Fibroblast of skin of abdomen (primary cell): ENCODE results near the gene SRSF7.
A peak's percentile ranks its signal among the peaks of the same experiment; 100 is the strongest.
"Not testable (repeated sequence)": the region's sequence is repeated elsewhere in the genome, so short reads cannot be mapped to it uniquely, and the experiment has no call there.

Source experiments
- DNase-seq: peaks from one replicate; pipeline ENCODE4 v3.0.0-alpha.2; 2013

The SRSF7 gene

GRCh38 chr2:38731684-38732221 lies 19.4 kb downstream of the SRSF7 start:
- DNase-seq: no peak

GRCh38 chr2:38731090-38731489 lies 20.1 kb downstream of the SRSF7 start:
- no peak for DNase-seq

GRCh38 chr2:38728694-38729093 lies 22.5 kb downstream of the SRSF7 start:
- DNase-seq: no peak

- no peak for DNase-seq
Observed at GRCh38 chr2:38727661-38728060, 23.5 kb downstream of the SRSF7 start.

- no peak for DNase-seq
Observed at GRCh38 chr2:38723173-38723572, 28.0 kb downstream of the SRSF7 start.

DNA sequence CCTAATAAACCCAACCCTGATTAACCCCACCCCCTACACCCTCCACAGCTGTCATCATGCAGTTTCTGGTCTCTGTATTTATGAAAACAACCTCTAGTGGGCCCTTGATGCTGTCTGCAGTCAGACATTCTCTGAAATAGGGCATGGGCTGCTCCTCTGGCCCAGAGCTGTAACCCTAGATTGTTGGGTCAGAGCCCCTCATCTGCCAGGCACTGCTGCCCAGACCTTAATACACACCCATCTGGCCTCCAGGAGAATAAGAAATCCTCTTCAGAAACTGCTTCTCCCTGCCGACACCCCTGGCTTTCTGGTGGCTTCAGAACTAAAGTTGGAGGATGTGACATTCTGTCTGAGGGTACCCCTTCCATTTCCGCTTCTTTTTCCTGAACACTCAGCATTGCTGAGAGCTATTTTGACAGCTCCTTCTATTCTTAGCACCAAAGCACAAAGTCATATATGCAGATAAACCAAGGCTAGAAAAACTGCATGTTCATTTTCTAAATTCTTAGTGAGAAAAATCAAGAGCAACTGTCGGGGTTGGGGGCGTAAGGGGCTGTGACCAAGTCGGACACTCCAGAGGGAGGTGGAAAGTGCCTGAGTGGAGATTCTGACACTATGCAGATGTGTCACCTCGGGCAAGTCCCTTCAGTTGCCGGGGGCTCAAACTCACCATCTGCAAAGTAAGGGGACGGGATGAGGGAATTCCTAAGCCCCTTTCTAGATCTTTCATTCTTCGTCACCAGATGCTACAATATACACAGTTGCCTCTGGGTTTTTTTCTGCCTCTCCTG lies 28.7 kb downstream of the SRSF7 start:
- no peak for DNase-seq

DNA sequence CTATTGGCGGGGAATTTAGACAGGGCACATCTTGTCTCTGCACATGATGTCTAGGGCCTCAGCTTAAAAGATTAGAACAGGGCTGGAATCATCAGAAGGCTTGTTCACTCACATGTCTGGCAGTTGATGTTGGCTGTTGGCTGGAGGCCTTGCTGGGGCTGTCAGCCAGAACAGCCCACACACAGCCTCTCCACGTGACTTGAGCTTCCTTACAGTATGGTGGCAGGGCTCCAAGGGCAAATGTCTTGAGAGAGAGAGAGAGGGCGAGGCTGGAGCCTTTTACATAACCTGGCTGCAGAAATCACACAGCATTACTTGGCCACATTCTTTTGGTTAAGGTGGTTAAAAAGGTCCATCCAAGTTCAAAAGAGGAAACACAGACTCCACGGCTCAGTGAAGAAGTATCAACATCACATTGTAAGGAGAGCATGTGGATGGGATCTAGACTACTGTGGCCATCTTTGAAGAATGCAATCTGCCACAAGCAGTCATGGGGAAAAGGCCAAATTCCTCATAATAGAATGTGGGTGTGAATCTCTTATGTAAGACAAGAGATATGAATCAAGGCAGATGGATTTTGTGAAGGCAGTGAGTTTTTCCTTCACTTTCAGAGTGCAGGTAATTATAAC lies 30.4 kb downstream of the SRSF7 start:
- peak; percentile 97 for DNase-seq

- no peak for DNase-seq
Observed at GRCh38 chr2:38719706-38720105, 31.5 kb downstream of the SRSF7 start.

DNA sequence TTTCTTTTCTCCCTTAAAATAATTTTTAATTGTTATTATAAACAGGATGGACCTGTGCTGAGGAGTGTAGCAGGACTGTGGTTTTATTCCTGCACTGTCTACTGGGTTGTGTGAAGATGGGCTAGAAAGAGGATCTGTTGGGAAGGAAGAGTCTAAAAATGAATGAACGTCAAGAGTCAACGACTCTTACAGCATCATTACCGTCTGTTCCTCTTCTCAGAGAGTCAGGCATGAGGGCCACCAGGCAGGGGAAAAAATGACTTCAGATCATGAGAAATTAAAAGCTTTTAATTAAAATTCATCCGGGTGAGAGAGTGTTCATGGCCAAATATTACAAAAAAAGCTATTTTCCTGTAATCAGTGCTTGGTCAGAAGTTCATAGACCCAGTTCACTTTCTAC lies 32.6 kb downstream of the SRSF7 start:
- DNase-seq: no peak

- peak; percentile 87 for DNase-seq
Observed at GRCh38 chr2:38716185-38716584, 35.0 kb downstream of the SRSF7 start.

GRCh38 chr2:38714941-38715340 lies 36.2 kb downstream of the SRSF7 start:
- not testable (repeated sequence) for DNase-seq

- no peak for DNase-seq
Observed at GRCh38 chr2:38713338-38713737, 37.8 kb downstream of the SRSF7 start.

DNA sequence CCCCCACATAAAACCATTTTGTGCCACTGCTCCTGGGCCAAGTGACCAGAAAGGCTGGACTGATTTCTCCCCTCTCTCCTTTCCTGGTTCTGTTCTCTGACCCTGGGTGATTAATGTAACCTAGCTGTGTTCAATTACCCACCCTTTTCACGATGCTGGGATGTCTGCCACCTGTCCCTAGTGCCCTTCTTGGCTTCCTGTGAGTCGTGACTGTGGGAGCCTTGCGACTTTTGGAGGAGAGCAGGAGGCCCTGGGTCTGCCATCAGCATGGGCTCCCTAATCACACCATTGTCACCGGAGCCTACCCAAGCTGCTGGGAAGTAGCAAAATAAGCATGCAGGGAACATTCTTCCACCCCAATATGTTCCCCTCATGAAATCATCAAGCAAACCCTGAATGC lies 38.3 kb downstream of the SRSF7 start:
- DNase-seq: no peak

GRCh38 chr2:38712413-38712812 lies 38.7 kb downstream of the SRSF7 start:
- no peak for DNase-seq

DNA sequence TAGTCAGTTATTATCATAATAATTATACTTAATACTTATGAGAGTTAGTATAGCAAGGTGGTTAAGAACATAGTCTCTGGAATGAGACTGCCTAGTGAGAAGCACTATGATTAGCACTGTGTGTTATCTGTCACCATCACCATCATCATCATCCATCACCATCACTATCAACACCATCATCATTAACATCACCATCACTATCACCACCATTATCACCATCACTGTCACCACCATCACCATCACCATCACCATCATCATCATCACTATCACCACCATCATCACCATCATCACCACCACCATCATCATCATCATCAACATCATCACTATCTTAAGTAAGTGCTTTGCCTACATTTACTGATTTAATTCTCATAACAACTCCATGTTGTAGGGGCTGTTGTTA lies 39.6 kb downstream of the SRSF7 start:
- DNase-seq: no peak

GRCh38 chr2:38709567-38710194 lies 41.5 kb downstream of the SRSF7 start:
- no peak for DNase-seq

- DNase-seq: no peak
Observed at GRCh38 chr2:38708900-38709566, 42.1 kb downstream of the SRSF7 start.

DNA sequence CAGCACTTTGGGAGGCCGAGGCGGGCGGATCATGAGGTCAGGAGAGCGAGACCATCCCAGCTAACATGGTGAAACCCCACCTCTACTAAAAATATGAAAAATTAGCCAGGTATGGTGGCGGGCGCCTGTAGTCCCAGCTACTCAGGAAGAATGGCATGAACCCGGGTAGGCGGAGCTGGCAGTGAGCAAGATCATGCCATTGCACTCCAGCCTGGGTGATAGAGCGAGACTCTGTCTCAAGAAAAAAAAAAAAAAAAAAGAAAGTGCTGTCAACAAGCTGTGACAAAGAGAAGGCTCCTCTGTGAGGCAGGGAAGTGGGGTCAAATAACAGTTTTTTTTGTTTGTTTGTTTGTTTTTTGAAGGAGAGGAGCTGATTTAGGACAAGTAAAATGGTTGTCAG lies 42.7 kb downstream of the SRSF7 start:
- DNase-seq: not testable (repeated sequence)

DNA sequence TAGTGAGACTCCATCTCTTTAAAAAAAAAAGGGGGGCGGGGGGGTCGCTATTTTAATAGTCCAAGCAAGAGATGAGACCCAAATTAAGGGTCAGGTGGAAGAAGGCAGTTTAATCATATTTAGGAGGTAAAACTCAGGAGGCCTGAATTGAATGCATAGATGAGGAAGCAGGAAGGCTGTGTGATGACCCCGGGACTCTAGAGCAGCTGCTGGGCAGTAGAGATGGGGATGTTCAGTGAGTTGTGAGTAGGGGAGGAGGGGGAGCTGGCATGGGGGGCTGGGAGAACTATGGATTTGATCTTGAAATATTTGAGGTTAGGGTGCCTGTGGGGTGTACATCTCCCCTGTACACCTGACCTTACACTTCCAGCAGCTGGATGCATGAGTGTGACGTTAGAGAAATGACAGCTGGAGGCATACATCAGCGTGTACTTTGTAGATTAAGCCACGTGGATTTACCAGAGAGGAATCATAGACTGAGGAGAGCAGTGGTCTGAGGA lies 44.3 kb downstream of the SRSF7 start:
- DNase-seq: no peak

GRCh38 chr2:38704664-38705063 lies 46.5 kb downstream of the SRSF7 start:
- DNase-seq: no peak

DNA sequence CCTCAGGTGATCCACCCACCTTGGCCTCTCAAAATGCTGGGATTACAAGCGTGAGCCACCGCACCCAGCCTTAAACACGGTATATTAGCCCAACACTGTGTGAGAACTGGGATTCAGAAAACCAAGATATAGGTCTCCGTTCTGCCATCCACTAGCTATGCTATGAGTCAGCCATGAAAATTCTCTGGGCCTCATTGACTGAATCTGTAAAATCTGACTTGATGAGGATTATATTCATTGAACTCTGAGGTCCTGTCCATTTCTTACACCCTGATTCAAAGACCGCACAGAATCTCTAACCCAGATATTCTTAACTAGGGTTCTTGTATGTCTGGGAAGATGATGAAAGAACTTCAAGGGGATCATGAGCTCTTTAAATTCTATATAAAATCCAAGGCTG lies 47.8 kb downstream of the SRSF7 start:
- peak; percentile 53 for DNase-seq

DNA sequence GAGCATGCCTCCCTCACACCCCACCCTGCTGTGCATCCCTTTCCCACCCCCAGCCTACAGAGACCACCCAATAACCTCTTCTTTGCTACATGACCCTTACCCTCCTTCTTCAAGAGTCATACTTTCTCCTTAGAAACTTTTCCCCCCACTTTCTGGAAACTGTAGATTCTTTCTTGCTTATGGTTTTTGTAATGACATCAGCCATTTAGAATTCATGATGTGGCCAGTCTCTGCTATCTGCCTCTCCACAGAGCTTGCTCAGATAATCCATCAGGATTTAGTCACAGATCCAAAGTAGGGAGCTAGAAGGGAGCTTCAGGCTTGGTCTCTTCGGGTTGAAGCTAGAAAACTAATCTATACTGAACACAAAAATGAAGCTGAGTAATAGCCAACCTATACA lies 48.7 kb downstream of the SRSF7 start:
- DNase-seq: peak; percentile 96

GRCh38 chr2:38701542-38701941 lies 49.6 kb downstream of the SRSF7 start:
- no peak for DNase-seq
